ENCODE data around the gene ARHGEF7. TPM values are rescaled to one million over a fixed set of nuclear protein-coding genes. Genes with fewer than 3 reads are reported as not detected.

ARHGEF7 gene
- total RNA-seq, 1 donor from 2014 or later: 73.7 TPM

DNA sequence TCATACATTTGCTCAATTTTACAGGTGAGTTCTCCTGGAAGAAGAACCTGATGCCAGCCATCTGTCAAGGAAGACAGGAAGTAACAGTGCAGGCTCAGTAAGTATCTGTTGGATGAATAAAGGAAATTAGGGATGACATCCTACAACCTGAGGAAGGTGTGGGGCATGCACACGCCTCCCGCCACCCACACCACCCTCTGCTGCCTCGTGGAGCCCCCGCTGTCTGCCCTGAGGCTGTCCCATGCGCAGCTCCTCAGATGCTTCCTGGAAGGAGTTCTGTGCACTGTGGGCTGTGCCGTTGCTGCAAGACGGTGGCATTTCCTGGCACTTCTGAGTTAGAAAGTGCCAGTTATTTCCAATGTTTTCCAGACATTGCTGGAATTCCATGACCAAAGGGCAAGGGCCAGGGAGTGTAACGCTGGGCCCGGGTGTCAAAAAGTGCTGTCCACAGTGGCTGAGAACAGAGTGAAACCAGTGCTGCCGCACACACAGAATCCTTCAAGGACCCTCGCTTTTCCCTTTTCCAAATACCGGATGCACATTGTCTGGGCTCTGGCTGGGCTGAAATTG, 201.1 kb downstream of the ARHGEF7 start:
- H2AFZ ChIP-seq (ENCODE audit: low read depth, low read length): no peak overlapping the region
- FAIRE-seq: no peak
- TF ChIP-seq, protein P1, sequence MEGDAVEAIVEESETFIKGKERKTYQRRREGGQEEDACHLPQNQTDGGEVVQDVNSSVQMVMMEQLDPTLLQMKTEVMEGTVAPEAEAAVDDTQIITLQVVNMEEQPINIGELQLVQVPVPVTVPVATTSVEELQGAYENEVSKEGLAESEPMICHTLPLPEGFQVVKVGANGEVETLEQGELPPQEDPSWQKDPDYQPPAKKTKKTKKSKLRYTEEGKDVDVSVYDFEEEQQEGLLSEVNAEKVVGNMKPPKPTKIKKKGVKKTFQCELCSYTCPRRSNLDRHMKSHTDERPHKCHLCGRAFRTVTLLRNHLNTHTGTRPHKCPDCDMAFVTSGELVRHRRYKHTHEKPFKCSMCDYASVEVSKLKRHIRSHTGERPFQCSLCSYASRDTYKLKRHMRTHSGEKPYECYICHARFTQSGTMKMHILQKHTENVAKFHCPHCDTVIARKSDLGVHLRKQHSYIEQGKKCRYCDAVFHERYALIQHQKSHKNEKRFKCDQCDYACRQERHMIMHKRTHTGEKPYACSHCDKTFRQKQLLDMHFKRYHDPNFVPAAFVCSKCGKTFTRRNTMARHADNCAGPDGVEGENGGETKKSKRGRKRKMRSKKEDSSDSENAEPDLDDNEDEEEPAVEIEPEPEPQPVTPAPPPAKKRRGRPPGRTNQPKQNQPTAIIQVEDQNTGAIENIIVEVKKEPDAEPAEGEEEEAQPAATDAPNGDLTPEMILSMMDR (IDR thresholded peaks at IDR 0.05; ENCODE audit: insufficient read depth, low read depth, low read length): no peak
- no peak for TF ChIP-seq EZH2 (IDR thresholded peaks at IDR 0.05; ENCODE audit: insufficient read depth, low read length)
- no peak overlapping the region for H3K4me3 ChIP-seq (ENCODE audit: insufficient read depth, low read depth, low read length)
- H3K36me3 Mint-ChIP-seq (ENCODE audit: low read depth, unreplicated experiment): peaks cover 35% of the 10 kb centered on the region
- no peak overlapping the region for H3K27ac Mint-ChIP-seq (ENCODE audit: unreplicated experiment)
- no peak overlapping the region for H3K4me2 ChIP-seq (ENCODE audit: low read length)
- no peak overlapping the region for H3K4me3 Mint-ChIP-seq (ENCODE audit: unreplicated experiment)
- no peaks in the 10 kb centered on the region for H3K27me3 Mint-ChIP-seq (ENCODE audit: low read depth, unreplicated experiment)
- H3K27me3 ChIP-seq (ENCODE audit: insufficient read depth, low read length): no peaks in the 10 kb centered on the region
- peaks cover 3% of the 10 kb centered on the region for H3K9me3 ChIP-seq (ENCODE audit: insufficient read depth, low read depth, low read length)
- H3K9me3 Mint-ChIP-seq (ENCODE audit: unreplicated experiment): no peaks in the 10 kb centered on the region
- no peak overlapping the region for H3K27ac ChIP-seq (ENCODE audit: low read depth, low read length)
- H3K36me3 ChIP-seq (ENCODE audit: insufficient read depth, low read length): no peaks in the 10 kb centered on the region
- no peak for DNase-seq (ENCODE audit: low read depth)
- H3K9ac ChIP-seq (ENCODE audit: low read length): no peak overlapping the region
- H3K4me1 Mint-ChIP-seq (ENCODE audit: low read depth, unreplicated experiment): peaks cover 6% of the 10 kb centered on the region
- H4K20me1 ChIP-seq (ENCODE audit: insufficient read depth, low read length): peaks cover 1% of the 10 kb centered on the region
- H3K4me1 ChIP-seq (ENCODE audit: insufficient read depth, low read length): no peaks in the 10 kb centered on the region
- H3K79me2 ChIP-seq (ENCODE audit: insufficient read depth, low read length): peaks cover 3% of the 10 kb centered on the region

DNA sequence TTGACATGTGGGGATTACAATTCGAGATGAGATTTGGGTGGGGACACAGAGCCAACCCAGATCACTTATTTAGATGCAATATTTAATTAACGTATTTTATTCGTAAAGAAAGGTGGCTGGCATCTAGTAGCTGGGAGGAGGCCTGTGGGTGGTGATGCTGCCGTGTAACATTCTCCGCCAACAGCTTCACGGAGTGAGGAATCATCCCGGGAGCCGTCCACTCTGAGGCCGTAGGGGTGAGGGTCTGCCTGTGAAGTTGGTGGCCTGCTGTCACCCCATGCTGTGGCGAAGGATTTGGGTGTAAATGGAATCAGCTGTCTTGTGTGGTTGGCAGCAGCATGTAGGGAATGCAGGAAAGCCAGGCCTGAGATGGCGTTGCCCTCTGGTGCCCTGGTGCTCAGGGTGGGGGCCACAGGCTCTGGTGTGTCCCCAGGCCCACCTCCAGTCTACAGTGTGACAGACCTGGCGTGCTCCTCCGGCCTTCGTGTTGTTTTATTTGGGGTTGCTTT, 202.0 kb downstream of the ARHGEF7 start:
- peaks cover 6% of the 10 kb centered on the region for H3K4me1 Mint-ChIP-seq (ENCODE audit: low read depth, unreplicated experiment)
- no peak for DNase-seq (ENCODE audit: low read depth)

More for the DNA sequence above, 202.0 kb downstream of the ARHGEF7 start:
- no peaks in the 10 kb centered on the region for H3K4me1 ChIP-seq (ENCODE audit: insufficient read depth, low read length)
- Mint-ChIP-seq H3K4me3 (ENCODE audit: unreplicated experiment) (no peak overlapping the region), H3K36me3 (ENCODE audit: low read depth, unreplicated experiment) (peaks cover 26% of the 10 kb centered on the region), H3K27ac (ENCODE audit: unreplicated experiment) (no peak overlapping the region), H3K27me3 (ENCODE audit: low read depth, unreplicated experiment) (no peaks in the 10 kb centered on the region), H3K9me3 (ENCODE audit: unreplicated experiment) (no peaks in the 10 kb centered on the region)
- H3K27me3 ChIP-seq (ENCODE audit: insufficient read depth, low read length): no peaks in the 10 kb centered on the region
- H2AFZ ChIP-seq (ENCODE audit: low read depth, low read length): no peak overlapping the region
- no peak for TF ChIP-seq EZH2 (IDR thresholded peaks at IDR 0.05; ENCODE audit: insufficient read depth, low read length)
- TF ChIP-seq, protein P1 (IDR thresholded peaks at IDR 0.05; ENCODE audit: insufficient read depth, low read depth, low read length): no peak
- no peaks in the 10 kb centered on the region for H3K79me2 ChIP-seq (ENCODE audit: insufficient read depth, low read length)
- H3K36me3 ChIP-seq (ENCODE audit: insufficient read depth, low read length): no peaks in the 10 kb centered on the region
- peaks cover 3% of the 10 kb centered on the region for H3K9me3 ChIP-seq (ENCODE audit: insufficient read depth, low read depth, low read length)
- H3K9ac ChIP-seq (ENCODE audit: low read length): no peak overlapping the region
- no peak for FAIRE-seq
- H3K4me2 ChIP-seq (ENCODE audit: low read length): no peak overlapping the region
- H3K27ac ChIP-seq (ENCODE audit: low read depth, low read length): no peak overlapping the region
- H3K4me3 ChIP-seq (ENCODE audit: insufficient read depth, low read depth, low read length): no peak overlapping the region
- H4K20me1 ChIP-seq (ENCODE audit: insufficient read depth, low read length): no peaks in the 10 kb centered on the region
